NCI-H748 (cell line): ENCODE measurements around the gene ADORA2A.

Experiments
- DNase-seq: peaks from one replicate; lab custom pipeline; 2025; ENCODE audit not compliant: unreplicated experiment; lab: John Stamatoyannopoulos, UW

Gene ADORA2A

DNA sequence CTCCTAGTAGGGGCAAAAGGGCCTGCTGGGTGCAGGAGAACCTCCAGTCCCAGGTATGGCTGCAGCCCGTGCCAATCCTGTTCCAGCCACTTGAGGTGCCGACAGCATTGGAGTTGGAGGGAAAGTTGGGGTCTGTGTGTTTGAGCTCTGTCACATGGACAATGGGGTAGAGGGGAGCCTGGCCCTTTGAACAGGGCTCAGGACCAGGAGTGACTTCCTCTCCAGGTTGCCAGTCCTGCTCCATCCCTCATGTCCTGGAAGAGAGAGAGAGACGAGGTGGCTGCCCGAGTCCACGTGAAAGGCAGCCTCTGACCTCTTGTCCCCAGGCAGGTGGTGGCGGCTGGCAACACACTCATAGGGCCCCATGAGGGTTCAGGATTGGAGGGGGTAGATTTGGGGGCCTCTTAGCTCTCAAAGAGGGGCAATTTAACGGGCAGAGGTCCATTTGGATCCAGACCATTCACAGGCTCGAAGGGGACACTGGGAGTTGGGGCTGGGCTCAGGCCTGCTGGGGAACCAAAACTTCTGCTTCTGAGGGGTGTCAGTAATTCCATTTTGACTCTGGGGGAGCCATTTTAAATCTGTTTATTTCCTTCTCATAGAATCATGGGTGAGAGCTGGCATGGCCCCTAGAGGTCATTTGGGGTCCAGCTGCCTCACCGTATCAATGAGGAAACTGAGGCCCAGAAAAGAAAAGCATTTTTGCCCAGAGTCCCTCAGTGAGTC is 4.1 kb downstream of the ADORA2A start:
- DNase-seq = no peak

- DNase-seq = no peak
Observed at GRCh38 chr22:24432059-24432853, 4.9 kb downstream of the ADORA2A start.

- DNase-seq = no peak
Observed at GRCh38 chr22:24433001-24433827, 5.8 kb downstream of the ADORA2A start.

GRCh38 chr22:24433828-24434470 is 6.5 kb downstream of the ADORA2A start:
- DNase-seq = no peak

DNA sequence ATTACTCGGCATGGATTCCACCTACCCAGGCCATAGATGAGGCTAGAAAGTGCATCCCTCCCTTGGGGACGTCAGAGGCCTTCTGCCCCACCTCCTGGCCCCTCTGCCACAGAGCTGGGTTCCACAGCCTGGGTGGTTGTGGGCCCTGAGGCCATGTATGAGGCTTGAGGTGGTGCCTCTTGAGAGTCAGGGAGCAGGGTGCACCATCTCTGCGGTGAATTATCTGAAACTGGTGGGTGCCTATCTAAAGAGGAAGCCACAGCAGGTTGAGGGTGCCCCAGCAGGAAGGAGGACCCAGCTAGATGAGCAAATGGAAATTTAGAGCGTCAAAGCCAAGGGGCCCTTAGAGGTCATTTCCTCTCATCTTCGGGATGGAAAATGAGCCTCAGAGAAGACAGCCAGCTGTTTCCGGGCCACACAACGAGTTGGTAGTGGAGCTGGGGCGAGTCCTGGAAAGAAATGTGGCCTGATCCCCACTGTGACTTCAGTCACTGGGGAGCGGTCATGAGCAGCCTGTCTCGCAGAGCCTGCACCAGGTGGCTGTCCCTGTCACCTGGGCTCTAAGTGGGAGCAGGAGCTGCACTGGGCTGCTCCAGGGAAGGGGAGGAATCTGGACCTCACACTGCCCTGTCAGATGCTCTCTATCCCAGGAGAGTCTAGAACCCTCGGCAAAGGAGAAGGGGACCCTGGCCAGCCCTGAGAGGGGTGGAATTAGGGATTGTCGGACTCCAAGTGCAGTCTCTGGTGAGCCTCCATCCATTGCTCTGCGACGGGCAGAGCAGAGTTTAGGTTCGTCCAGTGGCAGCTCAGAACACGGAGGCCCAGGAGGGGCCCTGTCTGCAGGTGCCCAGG is 7.3 kb downstream of the ADORA2A start:
- no peak for DNase-seq

DNA sequence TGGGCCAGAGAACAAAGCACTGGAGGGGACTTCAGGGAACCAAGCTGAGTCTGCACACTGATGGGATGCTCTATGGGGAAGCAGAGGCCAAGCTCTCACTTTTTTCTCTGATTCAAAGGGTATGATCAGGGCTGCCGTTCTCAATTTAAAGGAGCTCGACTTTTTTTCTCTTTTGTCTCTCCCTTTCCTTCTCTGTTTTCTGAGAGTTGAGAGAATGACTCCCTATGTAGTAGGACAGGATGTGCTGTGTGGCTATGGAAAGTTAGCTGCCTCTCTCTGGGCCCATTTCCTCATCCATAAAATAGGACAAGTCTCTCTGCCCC is 7.9 kb downstream of the ADORA2A start:
- DNase-seq = no peak

DNA sequence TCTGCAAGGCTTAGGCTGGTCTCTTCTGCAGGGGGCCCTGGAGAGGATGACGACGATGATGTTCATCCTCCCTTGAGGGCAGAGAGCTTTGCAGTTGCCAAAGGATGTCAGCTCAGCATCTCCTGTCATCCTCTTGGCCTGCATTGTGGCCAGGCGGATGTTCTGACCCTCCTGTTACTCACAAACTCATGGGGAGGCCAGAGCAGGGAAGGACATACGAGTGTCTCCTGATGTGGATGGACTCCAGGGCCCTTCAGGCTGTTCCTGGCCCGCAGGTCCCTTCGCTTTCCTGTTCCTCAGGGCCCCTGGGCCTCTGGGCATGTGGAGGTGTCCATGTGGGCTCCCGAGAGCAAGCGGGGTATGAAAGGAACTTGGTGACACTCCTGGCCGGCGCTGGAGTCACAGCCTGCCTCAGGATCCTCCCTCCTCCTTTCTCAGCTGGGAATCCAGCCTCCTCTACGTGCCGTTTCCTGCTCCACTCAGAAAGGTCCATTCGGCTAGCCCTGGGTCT is 8.5 kb downstream of the ADORA2A start:
- DNase-seq = no peak

DNA sequence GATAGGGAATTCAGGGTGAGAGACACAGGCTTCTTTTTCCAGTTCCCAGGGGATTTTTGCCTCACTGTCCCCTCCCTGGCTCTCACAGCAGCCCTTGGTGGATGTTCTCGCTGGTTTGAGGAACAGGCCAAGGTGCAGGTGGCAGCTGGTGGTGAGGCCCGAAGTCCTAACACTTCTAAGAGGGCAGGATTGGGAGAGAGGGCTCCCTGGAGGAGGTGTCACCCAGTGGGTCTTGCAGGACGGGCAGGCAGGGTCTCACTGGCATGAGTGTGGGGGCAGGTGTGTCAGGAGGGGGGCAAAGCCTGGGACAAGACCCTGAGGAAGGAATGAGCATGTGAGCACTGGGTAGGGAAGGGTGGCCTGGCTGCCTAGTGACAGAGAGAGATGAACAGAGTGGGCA is 9.2 kb downstream of the ADORA2A start:
- no peak for DNase-seq

- DNase-seq = no peak
Observed at GRCh38 chr22:24437091-24437490, 9.7 kb downstream of the ADORA2A start.

- DNase-seq = no peak
Observed at GRCh38 chr22:24437741-24438328, 10.4 kb downstream of the ADORA2A start.

- DNase-seq = no peak
Observed at GRCh38 chr22:24440270-24440717, 12.9 kb downstream of the ADORA2A start.

DNA sequence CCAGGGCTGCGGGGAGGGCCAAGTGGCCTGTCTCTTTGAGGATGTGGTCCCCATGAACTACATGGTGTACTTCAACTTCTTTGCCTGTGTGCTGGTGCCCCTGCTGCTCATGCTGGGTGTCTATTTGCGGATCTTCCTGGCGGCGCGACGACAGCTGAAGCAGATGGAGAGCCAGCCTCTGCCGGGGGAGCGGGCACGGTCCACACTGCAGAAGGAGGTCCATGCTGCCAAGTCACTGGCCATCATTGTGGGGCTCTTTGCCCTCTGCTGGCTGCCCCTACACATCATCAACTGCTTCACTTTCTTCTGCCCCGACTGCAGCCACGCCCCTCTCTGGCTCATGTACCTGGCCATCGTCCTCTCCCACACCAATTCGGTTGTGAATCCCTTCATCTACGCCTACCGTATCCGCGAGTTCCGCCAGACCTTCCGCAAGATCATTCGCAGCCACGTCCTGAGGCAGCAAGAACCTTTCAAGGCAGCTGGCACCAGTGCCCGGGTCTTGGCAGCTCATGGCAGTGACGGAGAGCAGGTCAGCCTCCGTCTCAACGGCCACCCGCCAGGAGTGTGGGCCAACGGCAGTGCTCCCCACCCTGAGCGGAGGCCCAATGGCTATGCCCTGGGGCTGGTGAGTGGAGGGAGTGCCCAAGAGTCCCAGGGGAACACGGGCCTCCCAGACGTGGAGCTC is 13.5 kb downstream of the ADORA2A start:
- no peak for DNase-seq

DNA sequence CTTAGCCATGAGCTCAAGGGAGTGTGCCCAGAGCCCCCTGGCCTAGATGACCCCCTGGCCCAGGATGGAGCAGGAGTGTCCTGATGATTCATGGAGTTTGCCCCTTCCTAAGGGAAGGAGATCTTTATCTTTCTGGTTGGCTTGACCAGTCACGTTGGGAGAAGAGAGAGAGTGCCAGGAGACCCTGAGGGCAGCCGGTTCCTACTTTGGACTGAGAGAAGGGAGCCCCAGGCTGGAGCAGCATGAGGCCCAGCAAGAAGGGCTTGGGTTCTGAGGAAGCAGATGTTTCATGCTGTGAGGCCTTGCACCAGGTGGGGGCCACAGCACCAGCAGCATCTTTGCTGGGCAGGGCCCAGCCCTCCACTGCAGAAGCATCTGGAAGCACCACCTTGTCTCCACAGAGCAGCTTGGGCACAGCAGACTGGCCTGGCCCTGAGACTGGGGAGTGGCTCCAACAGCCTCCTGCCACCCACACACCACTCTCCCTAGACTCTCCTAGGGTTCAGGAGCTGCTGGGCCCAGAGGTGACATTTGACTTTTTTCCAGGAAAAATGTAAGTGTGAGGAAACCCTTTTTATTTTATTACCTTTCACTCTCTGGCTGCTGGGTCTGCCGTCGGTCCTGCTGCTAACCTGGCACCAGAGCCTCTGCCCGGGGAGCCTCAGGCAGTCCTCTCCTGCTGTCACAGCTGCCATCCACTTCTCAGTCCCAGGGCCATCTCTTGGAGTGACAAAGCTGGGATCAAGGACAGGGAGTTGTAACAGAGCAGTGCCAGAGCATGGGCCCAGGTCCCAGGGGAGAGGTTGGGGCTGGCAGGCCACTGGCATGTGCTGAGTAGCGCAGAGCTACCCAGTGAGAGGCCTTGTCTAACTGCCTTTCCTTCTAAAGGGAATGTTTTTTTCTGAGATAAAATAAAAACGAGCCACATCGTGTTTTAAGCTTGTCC is 14.3 kb downstream of the ADORA2A start:
- no peak for DNase-seq

DNA sequence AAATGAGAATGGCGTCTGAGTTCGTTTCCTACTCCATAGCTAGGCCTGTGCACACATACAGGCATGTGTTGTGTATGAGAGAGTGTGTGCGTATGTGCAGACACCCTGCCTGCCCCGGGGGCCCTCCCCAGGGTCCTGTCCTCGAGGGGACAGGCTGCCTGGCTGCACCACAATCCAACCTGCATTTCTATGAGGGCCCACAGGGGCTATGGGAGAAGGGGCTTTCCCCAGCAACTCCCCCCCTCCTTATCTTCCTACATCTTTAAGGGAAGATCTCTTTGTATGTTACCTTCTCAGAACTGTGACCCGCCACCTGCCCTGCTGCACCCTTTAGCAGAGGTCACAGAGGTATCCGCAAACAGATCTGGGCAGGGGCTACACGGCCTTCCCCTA is 14.9 kb downstream of the ADORA2A start:
- DNase-seq = no peak

DNA sequence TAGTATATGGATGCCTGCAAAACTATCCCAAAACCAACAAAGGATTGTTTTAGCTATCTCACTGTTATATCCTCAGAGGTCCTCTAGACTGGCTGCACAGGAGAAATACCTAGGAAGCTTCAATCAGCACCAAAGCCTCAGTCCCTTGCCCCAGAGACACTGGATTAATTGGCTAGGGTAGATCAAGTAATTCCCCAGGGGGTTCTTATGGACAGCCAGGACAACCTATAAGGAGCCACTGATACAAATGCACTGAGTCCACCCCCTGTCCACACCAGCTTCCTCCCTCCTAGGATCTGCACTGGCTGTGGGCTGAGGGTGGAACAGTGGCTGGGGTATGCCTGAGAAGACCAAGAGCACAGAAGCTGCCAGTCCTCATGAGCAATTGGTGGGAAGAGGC is 16.3 kb downstream of the ADORA2A start:
- no peak for DNase-seq

GRCh38 chr22:24444251-24444650 is 16.9 kb downstream of the ADORA2A start:
- no peak for DNase-seq

DNA sequence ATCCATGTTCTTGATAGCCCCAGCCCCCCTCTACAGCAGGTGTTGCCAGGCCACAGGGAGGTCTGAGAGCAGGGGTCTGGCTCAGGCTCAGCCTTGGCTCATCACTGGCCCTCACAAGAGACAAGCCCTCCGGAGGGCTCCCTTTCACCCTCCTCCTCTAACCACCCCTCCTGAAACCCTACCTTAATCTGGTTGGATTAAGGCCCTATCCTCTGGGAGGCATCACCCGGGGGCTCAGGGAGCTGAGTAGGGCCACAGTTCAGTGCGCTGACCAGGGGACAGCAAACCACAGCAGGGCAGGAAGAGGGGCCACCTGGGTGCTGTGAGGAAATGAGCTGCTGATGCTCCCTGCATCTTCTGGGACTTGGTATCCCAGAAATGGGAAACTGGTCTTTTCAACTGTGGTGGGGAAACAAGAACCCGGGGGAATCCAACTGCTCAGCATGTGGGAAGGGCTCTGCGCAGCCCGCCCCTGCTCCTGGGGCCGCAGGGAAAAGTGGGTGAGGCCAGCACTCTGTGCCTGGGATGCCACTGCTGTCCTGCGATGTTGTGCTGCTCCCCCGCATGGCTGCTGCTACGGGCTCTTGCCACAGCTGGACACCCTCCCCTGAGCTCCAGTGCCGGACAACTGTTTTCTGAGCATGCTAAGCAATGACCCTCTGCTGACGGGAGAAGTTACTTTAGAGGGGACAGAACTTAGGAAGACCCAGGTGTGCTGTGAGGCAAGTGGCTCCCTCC is 17.5 kb downstream of the ADORA2A start:
- no peak for DNase-seq
